CD14-positive monocyte (primary cell): ENCODE results near the gene XYLB. TPM values are rescaled to one million over a fixed set of nuclear protein-coding genes. Genes with fewer than 3 reads are reported as not detected.

ENCODE experiments used
- DNase-seq, 3 donors: peaks; one replicate each; pipeline ENCODE4 v3.0.0-alpha.2; 2011 to 2022
- H2AFZ ChIP-seq: 2 replicates; pipeline ENCODE4 v1.6.0; 2012; ENCODE audit warnings: mild to moderate bottlenecking, low read depth, low read length, inconsistent platforms; ENCODE audit not compliant: insufficient read depth, poor library complexity, severe bottlenecking
- H3K27ac ChIP-seq, 2 donors: 1 replicate in 1 of 2; 2 replicates in 1 of 2; pipeline ENCODE4 v1.5.1; 2012 to 2013; ENCODE audit warnings: low read length in 2 of 2, control low read depth in 1 of 2, inconsistent platforms in 1 of 2, low read depth in 1 of 2, mild to moderate bottlenecking in 1 of 2
- H3K27me3 ChIP-seq, 2 donors: one replicate each; pipeline versions ENCODE4 v1.6.0 to v1.6.1; 2011 to 2013; ENCODE audit warnings: low read length in 2 of 2; ENCODE audit not compliant: control insufficient read depth in 2 of 2, insufficient read depth in 2 of 2
- H3K36me3 ChIP-seq, 2 donors: replicated peaks in 1 of 2; 1 replicate in 1 of 2; 2 replicates in 1 of 2; pipeline versions ENCODE4 v1.5.1 to v1.6.1; 2012 to 2013; ENCODE audit warnings: low read length in 2 of 2, control low read depth in 1 of 2, inconsistent platforms in 1 of 2, mild to moderate bottlenecking in 1 of 2; ENCODE audit not compliant: insufficient read depth in 2 of 2, control insufficient read depth in 1 of 2
- H3K4me1 ChIP-seq, 2 donors: 1 replicate in 1 of 2; 2 replicates in 1 of 2; pipeline versions ENCODE4 v1.5.1 to v1.6.1; 2012 to 2013; ENCODE audit warnings: low read length in 2 of 2, control low read depth in 1 of 2, inconsistent platforms in 1 of 2, mild to moderate bottlenecking in 1 of 2, moderate library complexity in 1 of 2; ENCODE audit not compliant: insufficient read depth in 2 of 2, control insufficient read depth in 1 of 2
- H3K4me2 ChIP-seq: replicated peaks from 2 replicates; pipeline ENCODE3; 2012; ENCODE audit warnings: low read length, moderate library complexity, mild to moderate bottlenecking; ENCODE audit not compliant: poor library complexity, severe bottlenecking; ENCODE audit errors: extremely low read depth
- H3K4me3 ChIP-seq, 3 experiments: fragments of 200-600 bp in 1 of 3; sonication (generic) in 1 of 3; replicated peaks in 1 of 3; 1 replicate in 2 of 3; 2 replicates in 1 of 3; pipeline ENCODE4 v1.5.1; 2011 to 2013; ENCODE audit warnings: low read length in 3 of 3, mild to moderate bottlenecking in 3 of 3, control low read depth in 2 of 3, low read depth in 2 of 3, inconsistent platforms in 1 of 3, moderate library complexity in 1 of 3
- H3K79me2 ChIP-seq: 2 replicates; pipeline ENCODE4 v1.6.0; 2012; ENCODE audit warnings: mild to moderate bottlenecking, control low read depth, inconsistent platforms, low read length, moderate library complexity; ENCODE audit not compliant: insufficient read depth
- H3K9ac ChIP-seq: 2 replicates; pipeline ENCODE4 v1.6.0; 2017; ENCODE audit warnings: low read length, mild to moderate bottlenecking; ENCODE audit not compliant: insufficient read depth, poor library complexity, severe bottlenecking
- H3K9me3 ChIP-seq, 2 donors: replicated peaks in 1 of 2; 1 replicate in 1 of 2; 2 replicates in 1 of 2; pipeline versions ENCODE4 v1.5.1 to v1.6.1; 2012 to 2013; ENCODE audit warnings: low read length in 2 of 2, control low read depth in 1 of 2; ENCODE audit not compliant: control insufficient read depth in 1 of 2, insufficient read depth in 1 of 2
- H4K20me1 ChIP-seq: 2 replicates; pipeline ENCODE4 v1.6.0; 2012; ENCODE audit warnings: mild to moderate bottlenecking, low read length, control low read depth, moderate library complexity; ENCODE audit not compliant: insufficient read depth
- H3K27ac Mint-ChIP-seq, 7 donors: one replicate each; pipeline ENCODE4 v1.8.0; 2020; ENCODE audit warnings: mild to moderate bottlenecking in 7 of 7, mixed read lengths in 7 of 7, moderate library complexity in 6 of 7, inconsistent platforms in 2 of 7
- H3K27me3 Mint-ChIP-seq, 3 donors: one replicate each; pipeline ENCODE4 v1.8.0; 2021 to 2022; ENCODE audit warnings: low read depth in 3 of 3, mild to moderate bottlenecking in 3 of 3, mixed read lengths in 3 of 3, moderate library complexity in 3 of 3, inconsistent platforms in 1 of 3
- H3K36me3 Mint-ChIP-seq, 2 donors: one replicate each; pipeline ENCODE4 v1.8.0; 2020; ENCODE audit warnings: mixed read lengths in 2 of 2, inconsistent platforms in 1 of 2, mild to moderate bottlenecking in 1 of 2
- H3K4me1 Mint-ChIP-seq: one replicate; pipeline ENCODE4 v1.8.0; 2020; ENCODE audit warnings: mild to moderate bottlenecking, mixed read lengths
- H3K4me3 Mint-ChIP-seq, 2 donors: one replicate each; pipeline ENCODE4 v1.8.0; 2020; ENCODE audit warnings: mild to moderate bottlenecking in 2 of 2, mixed read lengths in 2 of 2, moderate library complexity in 1 of 2
- H3K9me3 Mint-ChIP-seq, 7 donors: one replicate each; pipeline ENCODE4 v1.8.0; 2020 to 2022; ENCODE audit warnings: mixed read lengths in 7 of 7, mild to moderate bottlenecking in 6 of 7, moderate library complexity in 6 of 7, inconsistent platforms in 2 of 7
- CTCF ChIP-seq: fragments of 200-600 bp; IDR thresholded peaks from one replicate; pipeline ENCODE4 v1.8.0; 2022; ENCODE audit warnings: antibody characterized with exemption, mild to moderate bottlenecking
- WGBS: methylation state at CpG from one replicate; pipeline ENCODE4 v1.1.5; 2013; ENCODE audit warnings: missing lambda C conversion rate; ENCODE audit not compliant: insufficient coverage; 5-methylcytosine and 5-hydroxymethylcytosine counted together
- intact Hi-C, 2 donors: fragments of 100-400 bp; cut with micrococcal nuclease; formaldehyde crosslinking; loops; one replicate each; pipeline versions ENCODE4 v1.15.0 to v1.15.1; 2023
- polyA plus RNA-seq, 3 donors: library from polyadenylated mRNA; depleted of rRNA in 1 of 3; unstranded in 2 of 3; stranded (reverse) in 1 of 3; fragments of 300-500 nt in 2 of 3; fragments of >200 nt in 1 of 3; fragmentation: Illumina TruSeq in 2 of 3; gene quantifications; 1 replicate in 2 of 3; 2 replicates in 1 of 3; pipeline ENCODE4 v1.2.3, GENCODE V29; 2012 to 2021

Gene XYLB
- polyA plus RNA-seq, 3 donors, result 0.60 to 1.00 (median 0.74) TPM

GRCh38 chr3:38297537-38297936, 49.0 kb upstream of the XYLB start:
- Mint-ChIP-seq H3K9me3 (no peaks in the 10 kb centered on the region), H3K36me3 (no peaks in the 10 kb centered on the region), H3K4me1 (no peaks in the 10 kb centered on the region), H3K4me3 (no peak overlapping the region), H3K27me3 (peaks cover 4 to 7% (median 6%) of the 10 kb centered on the region in 3 donors), H3K27ac (no peak overlapping the region)
- Histone ChIP-seq H3K9me3 (no peaks in the 10 kb centered on the region), H3K27ac (no peak overlapping the region), H3K4me1 (no peaks in the 10 kb centered on the region), H3K79me2 (no peaks in the 10 kb centered on the region), H3K27me3 (no peaks in the 10 kb centered on the region), H3K9ac (no peak overlapping the region), H3K4me3 (no peak overlapping the region), H4K20me1 (no peaks in the 10 kb centered on the region), H3K36me3 (no peaks in the 10 kb centered on the region), H3K4me2 (no peak overlapping the region), H2AFZ (no peak overlapping the region)
- TF ChIP-seq CTCF, result no peak
- no peak for DNase-seq
- intact Hi-C loops, result no loop called here

- no peaks in the 10 kb centered on the region for H4K20me1 ChIP-seq
- H3K9me3 ChIP-seq, result no peaks in the 10 kb centered on the region
- Mint-ChIP-seq H3K9me3 (no peaks in the 10 kb centered on the region), H3K36me3 (no peaks in the 10 kb centered on the region), H3K27ac (peak overlapping the region in 1 of 7 donors; percentile 68), H3K27me3 (peaks cover 4 to 7% (median 6%) of the 10 kb centered on the region in 3 donors), H3K4me3 (no peak overlapping the region), H3K4me1 (no peaks in the 10 kb centered on the region)
- WGBS, result 90% methylated on average over 3 of the region's 5 CpGs
- H3K27me3 ChIP-seq, result no peaks in the 10 kb centered on the region
- DNase-seq, result no peak
- no peaks in the 10 kb centered on the region for H3K79me2 ChIP-seq
- no peaks in the 10 kb centered on the region for H3K4me1 ChIP-seq
- no peak overlapping the region for H3K4me3 ChIP-seq
- no peaks in the 10 kb centered on the region for H3K36me3 ChIP-seq
- intact Hi-C loops, result no loop called here
- H3K27ac ChIP-seq, result no peak overlapping the region
- H3K9ac ChIP-seq, result no peak overlapping the region
- H3K4me2 ChIP-seq, result no peak overlapping the region
- no peak overlapping the region for H2AFZ ChIP-seq
- TF ChIP-seq CTCF, result peak; percentile 59
These were observed 48.5 kb upstream of the XYLB start for GRCh38 chr3:38297947-38298711.
